Amniotic epithelial cell (primary cell): Measurements from ENCODE around the gene CRTC1.
"Not testable (repeated sequence)": the region's sequence is repeated elsewhere in the genome, so short reads cannot be mapped to it uniquely, and the experiment has no call there.

Experiments used
- DNase-seq: peaks from one replicate; pipeline ENCODE4 v3.0.0-alpha.2; 2010; ENCODE audit warnings: low read depth

The CRTC1 gene

DNA sequence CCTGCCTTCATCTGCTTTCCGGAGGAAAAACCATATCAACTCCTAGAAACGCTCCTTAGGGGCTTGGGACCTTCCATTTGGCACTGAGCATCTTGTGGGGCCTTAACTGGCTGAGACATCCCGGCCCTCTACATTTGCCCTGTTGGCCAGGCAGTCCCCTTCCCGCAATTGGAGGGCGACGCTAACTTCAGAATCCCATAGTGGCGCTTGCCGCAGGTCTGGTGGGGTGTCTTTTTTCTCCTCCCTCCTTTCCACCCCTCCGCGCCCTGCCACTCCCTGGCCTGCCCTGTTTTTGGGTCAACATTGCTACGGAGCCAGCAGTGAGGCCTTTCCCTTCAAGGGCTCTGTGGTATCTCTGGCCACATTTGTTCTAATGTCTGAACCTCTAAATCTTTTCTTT is 13.6 kb upstream of the CRTC1 start:
- no peak for DNase-seq

- no peak for DNase-seq
These were observed 13.2 kb upstream of the CRTC1 start for GRCh38 chr19:18670312-18670711.

- no peak for DNase-seq
These were observed 12.0 kb upstream of the CRTC1 start for GRCh38 chr19:18671303-18672043.

GRCh38 chr19:18672044-18672451 is 11.4 kb upstream of the CRTC1 start:
- no peak for DNase-seq

- peak; percentile 35 for DNase-seq
These were observed 10.7 kb upstream of the CRTC1 start for GRCh38 chr19:18672606-18673337.

DNA sequence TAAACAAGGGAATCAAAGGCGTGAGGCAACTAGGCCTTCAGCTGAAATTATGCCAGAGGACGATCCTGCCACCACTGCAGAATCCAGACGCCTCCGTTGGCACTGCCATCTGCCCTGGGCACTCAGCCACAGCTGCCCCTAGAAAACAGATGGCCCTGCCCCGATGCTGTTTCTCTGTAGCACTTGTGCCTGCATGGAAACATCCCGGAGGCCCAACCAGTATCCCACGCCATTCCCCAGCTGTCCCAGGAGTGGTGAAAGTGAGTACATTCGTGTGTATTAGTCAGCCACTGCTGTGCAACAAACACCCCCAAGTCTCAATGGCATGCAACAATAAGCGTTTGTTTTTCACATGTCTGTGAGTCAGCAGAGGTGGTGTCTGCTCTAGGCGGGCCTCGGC is 8.9 kb upstream of the CRTC1 start:
- DNase-seq, result no peak

DNA sequence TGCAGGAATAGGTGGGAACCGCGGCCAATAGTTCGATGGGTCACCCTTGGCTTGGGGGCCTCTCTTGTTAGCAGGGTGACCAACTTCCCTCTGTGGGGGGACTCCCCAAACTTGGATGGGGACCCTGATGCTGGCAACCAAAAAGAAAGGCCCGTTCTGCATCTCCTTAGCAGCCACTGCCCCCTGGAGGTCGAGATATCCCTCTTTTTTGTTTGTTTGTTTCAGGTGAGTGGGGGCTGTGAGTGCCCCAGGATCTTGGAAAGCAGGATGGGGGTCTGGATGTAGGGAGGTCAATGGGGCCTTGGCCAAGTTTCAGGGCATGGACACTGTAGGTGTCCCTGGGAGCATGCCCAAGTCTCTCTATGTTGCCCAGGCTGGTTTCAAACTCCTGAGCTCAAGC is 7.7 kb upstream of the CRTC1 start:
- peak; percentile 17 for DNase-seq

DNA sequence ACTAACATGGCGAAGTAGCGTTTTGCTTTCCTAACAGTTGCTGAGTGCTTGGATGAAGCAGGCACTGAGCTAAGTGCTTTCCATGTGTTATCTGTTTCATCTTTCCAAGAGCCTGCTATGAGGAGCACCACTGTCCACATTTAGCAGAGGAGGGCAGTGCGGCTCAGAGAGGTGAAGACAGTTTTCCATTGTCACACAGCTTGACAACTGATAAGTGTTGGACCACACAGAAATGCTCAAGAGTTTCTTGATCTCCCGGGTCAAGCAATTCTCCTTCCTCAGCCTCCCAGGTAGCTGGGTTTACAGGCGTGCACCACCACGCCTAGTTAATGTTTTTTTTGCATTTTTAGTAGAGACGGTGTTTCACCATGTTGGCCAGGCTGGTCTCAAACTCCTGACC is 6.8 kb upstream of the CRTC1 start:
- DNase-seq, result no peak

DNA sequence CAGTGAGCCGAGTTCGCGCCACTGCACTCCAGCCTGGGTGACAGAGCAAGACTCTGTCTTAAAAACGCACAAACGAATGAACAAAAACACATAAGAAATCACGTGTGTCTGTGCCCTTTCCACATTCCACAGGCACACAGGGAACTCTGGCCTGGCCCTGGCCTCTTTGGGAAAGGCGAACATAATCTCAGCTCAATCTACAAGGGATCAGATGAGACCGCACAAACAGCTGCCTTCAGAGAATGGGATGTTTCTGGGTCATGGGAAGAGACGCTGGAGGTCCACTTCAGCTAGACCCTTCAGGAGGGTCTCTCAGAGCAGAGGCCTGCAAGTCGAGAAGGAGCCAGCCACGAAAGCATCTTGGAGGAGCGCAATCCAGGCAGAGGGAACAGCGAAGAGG is 6.3 kb upstream of the CRTC1 start:
- DNase-seq, result peak; percentile 14

GRCh38 chr19:18680148-18680547 is 3.3 kb upstream of the CRTC1 start:
- not testable (repeated sequence) for DNase-seq

GRCh38 chr19:18682807-18683108 is 722 bp upstream of the CRTC1 start:
- DNase-seq, result no peak

GRCh38 chr19:18683958-18684641 is 620 bp downstream of the CRTC1 start:
- no peak for DNase-seq

DNA sequence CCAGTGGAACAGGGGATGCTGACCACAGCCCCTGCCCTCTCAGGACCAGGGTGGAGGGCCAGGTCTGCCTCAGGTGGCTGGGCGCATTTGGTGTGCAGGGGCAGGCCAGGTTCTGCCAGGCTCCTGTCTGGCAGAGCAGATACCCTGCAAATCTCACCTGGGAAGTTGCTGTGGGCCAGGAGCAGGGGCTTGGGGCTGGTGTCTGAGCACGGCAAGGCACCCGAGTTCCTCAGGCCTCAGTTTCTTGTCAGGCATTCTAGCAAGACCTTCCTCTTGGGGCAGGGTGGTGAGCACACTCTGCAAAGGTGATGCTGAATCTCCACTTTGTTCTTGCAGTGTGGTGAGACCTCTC is 1.1 kb downstream of the CRTC1 start:
- no peak for DNase-seq

DNA sequence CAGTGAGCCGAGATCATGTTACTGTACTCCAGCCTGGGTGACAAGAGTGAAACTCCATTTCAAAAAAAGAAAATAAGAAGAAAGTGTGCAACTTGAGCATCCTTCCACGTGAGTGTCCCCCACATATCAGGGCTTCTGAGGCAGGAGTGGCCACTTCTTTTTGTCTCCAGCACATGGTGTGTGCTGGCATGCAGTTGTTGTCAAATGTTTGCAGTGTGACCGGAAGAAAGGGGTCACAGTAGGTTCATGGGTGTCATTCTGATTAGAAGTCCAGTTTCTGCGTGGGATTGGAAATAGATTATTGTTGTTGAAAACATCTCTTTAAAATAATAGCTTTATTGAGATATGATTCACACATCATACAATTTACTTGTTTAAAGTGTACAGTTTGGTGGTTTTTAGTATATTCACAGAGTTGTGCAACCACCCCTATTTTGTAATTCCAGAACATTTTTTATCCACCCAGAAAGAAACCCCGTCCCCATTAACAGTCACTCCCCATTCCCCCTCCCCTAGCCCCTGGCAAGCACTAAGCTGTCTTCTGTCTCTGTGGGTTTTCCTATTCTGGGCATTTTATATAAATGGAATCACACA is 2.2 kb downstream of the CRTC1 start:
- DNase-seq, result peak; percentile 8

GRCh38 chr19:18687740-18688465 is 4.4 kb downstream of the CRTC1 start:
- DNase-seq, result no peak

DNA sequence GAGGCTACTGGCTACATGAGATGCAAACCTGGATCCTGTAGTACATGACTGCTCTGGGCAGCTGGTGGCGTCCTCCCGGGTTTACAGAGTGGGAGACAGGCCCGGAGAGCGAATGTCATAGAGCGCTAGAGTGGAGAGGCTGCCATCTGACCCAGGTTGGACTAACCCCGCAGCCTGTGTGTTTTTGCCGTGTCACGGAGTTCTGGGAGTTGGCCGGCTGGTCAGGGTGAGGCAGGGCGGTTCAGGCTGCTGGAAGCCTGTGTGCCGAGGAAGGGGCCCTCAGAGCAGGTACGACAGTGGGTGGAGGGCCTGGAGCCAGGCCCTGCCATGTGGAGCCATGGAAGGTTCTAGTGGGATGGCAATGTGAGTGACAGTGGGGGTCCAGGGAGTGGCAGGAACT is 12.5 kb downstream of the CRTC1 start:
- no peak for DNase-seq

DNA sequence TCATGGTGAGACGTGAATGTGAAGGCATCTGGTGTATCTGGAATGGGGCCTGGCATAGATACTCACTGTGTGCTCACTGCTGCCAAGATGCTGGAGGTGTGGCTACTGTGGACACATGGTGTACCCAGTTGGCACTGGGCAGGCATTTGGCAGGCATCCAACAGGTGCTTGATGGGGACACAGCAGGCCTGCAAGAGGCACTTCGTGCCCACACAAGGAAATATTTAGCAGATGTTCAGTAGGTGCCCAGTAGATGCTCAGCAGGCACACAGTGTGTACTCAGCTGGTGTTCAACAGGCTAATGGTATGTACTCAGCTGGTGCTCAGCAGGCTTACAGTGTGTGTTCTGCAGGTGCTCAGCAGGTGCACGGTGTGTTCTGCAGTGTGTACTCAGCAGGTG is 14.2 kb downstream of the CRTC1 start:
- no peak for DNase-seq

DNA sequence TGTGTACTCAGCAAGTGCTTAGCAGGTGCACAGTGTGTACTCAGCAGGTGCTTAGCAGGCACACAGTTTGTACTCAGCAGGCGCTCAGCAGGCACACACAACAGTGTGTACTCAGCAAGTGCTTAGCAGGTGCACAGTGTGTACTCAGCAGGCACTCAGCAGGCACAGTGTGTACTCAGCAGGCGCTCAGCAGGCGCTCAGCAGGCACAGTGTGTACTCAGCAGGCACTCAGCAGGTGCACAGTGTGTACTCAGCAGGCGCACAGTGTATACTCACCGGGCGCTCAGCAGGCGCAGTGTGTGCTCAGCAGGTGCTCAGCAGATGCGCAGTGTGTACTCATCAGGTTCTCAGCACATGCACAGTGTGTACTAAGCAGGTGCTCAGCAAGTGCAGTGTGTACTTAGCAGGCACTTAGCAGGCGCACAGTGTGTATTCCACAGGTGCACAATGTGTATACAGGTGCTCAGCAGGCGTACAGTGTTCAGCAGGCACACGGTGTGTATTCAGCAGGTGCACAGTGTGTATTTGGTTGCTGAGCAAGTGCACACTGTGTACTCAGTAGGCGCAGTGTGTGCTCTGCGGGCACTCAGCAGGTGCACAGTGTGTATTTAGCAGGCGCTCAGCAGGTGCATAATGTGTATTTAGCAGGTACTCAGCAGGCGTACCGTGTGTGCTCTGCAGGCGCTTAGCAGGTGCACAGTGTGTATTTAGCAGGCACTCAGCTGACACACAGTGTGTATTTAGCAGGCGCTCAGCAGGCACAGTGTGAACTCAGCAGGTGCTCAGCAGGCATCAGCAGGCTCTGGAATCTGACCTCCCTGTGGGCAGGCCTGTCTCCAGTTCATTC is 15.1 kb downstream of the CRTC1 start:
- no peak for DNase-seq

DNA sequence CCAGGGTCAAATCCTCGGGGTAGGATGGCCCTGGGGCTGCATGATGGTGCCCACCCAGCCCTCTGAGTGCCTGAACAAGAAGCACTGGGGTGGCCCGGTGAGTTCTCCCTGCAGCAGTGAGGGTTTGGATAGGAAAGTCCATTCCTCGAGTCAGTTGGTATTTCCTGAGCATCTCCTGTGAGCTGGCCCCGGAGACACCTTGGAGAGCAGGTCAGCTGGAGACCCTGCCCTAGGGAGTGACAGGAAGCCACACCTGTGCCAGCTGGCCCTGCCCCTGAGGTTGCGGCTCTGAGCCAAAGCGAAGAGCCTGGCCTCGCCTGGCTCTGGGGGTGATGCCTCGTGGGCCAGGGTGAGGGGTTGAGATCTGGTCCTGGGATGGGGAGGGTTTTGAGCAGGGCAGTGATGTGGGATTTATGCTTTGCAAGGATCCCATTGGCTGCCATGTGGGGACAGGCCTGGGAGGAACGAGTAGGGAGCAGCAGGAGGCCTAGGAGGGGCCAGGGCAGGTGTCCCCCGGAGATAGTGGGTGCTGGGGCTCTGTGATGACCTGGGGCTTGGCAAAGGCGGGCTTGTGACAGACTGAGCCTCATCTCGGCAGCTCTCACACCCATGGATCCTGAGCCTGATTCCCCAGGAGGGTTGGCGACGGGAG is 16.0 kb downstream of the CRTC1 start:
- DNase-seq, result no peak

DNA sequence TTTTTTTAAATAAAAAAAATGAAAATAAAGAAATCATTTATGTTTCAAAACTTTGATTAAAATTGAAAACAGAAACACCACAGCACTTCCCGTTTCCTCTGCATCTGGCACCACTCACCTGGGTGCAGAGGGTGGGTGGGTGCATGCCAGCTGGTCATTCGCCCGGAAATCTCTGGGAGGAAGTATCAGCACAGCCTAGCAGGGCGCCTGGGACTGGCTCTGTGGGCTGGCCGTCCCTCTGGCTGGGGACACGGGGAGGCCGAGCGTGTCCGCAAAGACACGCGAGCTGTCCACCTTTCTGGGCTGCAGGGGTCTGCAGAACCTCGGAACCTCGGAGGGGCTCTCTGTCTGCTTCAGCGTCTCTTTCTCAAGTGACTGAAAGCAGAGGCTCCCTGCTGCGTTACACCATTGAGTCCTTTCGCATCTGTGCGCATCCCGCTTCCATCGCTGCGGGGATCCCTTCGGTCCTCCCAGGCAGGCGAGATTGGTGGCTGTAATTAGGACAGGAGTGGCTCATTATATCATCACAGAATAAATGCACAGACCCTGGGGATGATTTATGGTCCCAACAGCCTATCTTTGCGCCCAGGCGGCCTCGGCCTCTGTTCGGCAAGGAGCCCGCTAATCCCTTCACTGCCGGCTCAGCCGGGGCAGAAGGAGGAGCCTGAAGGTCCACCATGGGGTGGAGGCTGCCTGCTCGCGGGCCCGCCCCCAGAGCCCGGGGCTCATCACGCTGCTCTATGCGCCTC is 17.2 kb downstream of the CRTC1 start:
- DNase-seq, result peak; percentile 61
